HepG2 (cell line): ENCODE data around the gene ZSCAN32. TPM values are rescaled to one million over a fixed set of nuclear protein-coding genes. Genes with fewer than 3 reads are reported as not detected.

ENCODE experiments used
- ATRX ChIP-seq: sonication (generic); formaldehyde crosslinking; IDR thresholded peaks from 2 replicates; pipeline ENCODE4 v1.4.0; 2020; ENCODE audit warnings: missing genetic modification reagents, borderline replicate concordance
- DR1 ChIP-seq: sonication (generic); formaldehyde crosslinking; IDR thresholded peaks from 2 replicates; pipeline ENCODE4 v1.8.0; 2021; ENCODE audit warnings: mild to moderate bottlenecking, missing genetic modification reagents, inconsistent platforms
- HOXA3 ChIP-seq: sonication (generic); formaldehyde crosslinking; IDR thresholded peaks from 2 replicates; pipeline ENCODE4 v1.5.0; 2020; ENCODE audit warnings: missing genetic modification reagents
- HOXA5 ChIP-seq: sonication (generic); formaldehyde crosslinking; IDR thresholded peaks from 2 replicates; pipeline ENCODE4 v1.4.0; 2020; ENCODE audit warnings: missing genetic modification reagents
- KMT2B ChIP-seq: IDR thresholded peaks from 2 replicates; pipeline ENCODE4 v1.6.1; 2016; ENCODE audit warnings: missing genetic modification reagents, missing compliant biosample characterization
- NFYC ChIP-seq: IDR thresholded peaks from 2 replicates; pipeline ENCODE4 v1.6.1; 2016; ENCODE audit warnings: missing genetic modification reagents, missing compliant biosample characterization
- UBTF ChIP-seq: sonication (generic); formaldehyde crosslinking; IDR thresholded peaks from 2 replicates; pipeline ENCODE4 v1.4.0; 2020; ENCODE audit warnings: mild to moderate bottlenecking, missing genetic modification reagents
- ZFP91 ChIP-seq: sonication (generic); formaldehyde crosslinking; IDR thresholded peaks from 2 replicates; pipeline ENCODE4 v1.9.0; 2022; ENCODE audit warnings: missing genetic modification reagents, mild to moderate bottlenecking, borderline replicate concordance
- ZNF274 ChIP-seq: sonication (generic); formaldehyde crosslinking; IDR thresholded peaks from 2 replicates; pipeline ENCODE4 v1.5.1; 2020; ENCODE audit warnings: mild to moderate bottlenecking, missing genetic modification reagents
- ZNF317 ChIP-seq: sonication (generic); formaldehyde crosslinking; IDR thresholded peaks from 2 replicates; pipeline ENCODE4 v1.5.0; 2020; ENCODE audit warnings: mild to moderate bottlenecking, missing genetic modification reagents
- ZNF430 ChIP-seq: sonication (generic); formaldehyde crosslinking; IDR thresholded peaks from 2 replicates; pipeline ENCODE4 v1.9.0; 2021; ENCODE audit warnings: mild to moderate bottlenecking, missing genetic modification reagents
- ZNF749 ChIP-seq: sonication (generic); formaldehyde crosslinking; IDR thresholded peaks from 2 replicates; pipeline ENCODE4 v1.8.0; 2022; ENCODE audit warnings: mild to moderate bottlenecking, missing genetic modification reagents, moderate library complexity, borderline replicate concordance
- ZNF761 ChIP-seq: sonication (generic); formaldehyde crosslinking; conservative IDR thresholded peaks from 2 replicates; pipeline ENCODE4 v1.4.0; 2020; ENCODE audit warnings: mild to moderate bottlenecking, missing genetic modification reagents
- ZNF850 ChIP-seq: sonication (generic); formaldehyde crosslinking; conservative IDR thresholded peaks from 2 replicates; pipeline ENCODE4 v1.9.0; 2021; ENCODE audit warnings: mild to moderate bottlenecking, missing genetic modification reagents
- polyA plus RNA-seq, 8 experiments: library from polyadenylated mRNA; depleted of rRNA in 3 of 8; stranded (reverse) in 7 of 8; unstranded in 1 of 8; fragments of >200 nt; fragmentation: Illumina TruSeq in 4 of 8; extraction: Trizol in 4 of 8; gene quantifications; 2 replicates each; pipeline versions ENCODE4 v1.2.1 to v1.2.3, GENCODE V29; 2011 to 2016; ENCODE audit warnings: low read depth in 4 of 8, missing spikeins in 1 of 8, mixed read lengths in 1 of 8; ENCODE audit not compliant: insufficient read depth in 1 of 8
- total RNA-seq, 5 experiments: library from RNA; depleted of rRNA; stranded (reverse); fragments of >200 nt; fragmentation: Illumina TruSeq; extraction: Trizol; gene quantifications; 2 replicates each; pipeline ENCODE4 v1.2.3, GENCODE V29; 2016; ENCODE audit warnings: low read depth in 1 of 5
- TF ChIP-seq, protein P1 (sequence below): sonication (generic); formaldehyde crosslinking; IDR thresholded peaks from 2 replicates; pipeline ENCODE4 v1.5.1; 2020; ENCODE audit warnings: mild to moderate bottlenecking, missing genetic modification reagents, moderate library complexity

Gene ZSCAN32
- total and polyA plus RNA-seq, 2 of the 13 experiments (the other 11 are each of a cell fraction or from before 2014, with no cell fraction given) = 10.7 to 12.8 TPM

- TF ChIP-seq ZFP91 (CRISPR knock-in tag) = peak; percentile 57; the same call in 1 of the 2 replicates
- TF ChIP-seq ATRX = no peak
- 0 out of 2 replicates have a peak, but pooled peaks have one; percentile 19 for TF ChIP-seq UBTF (CRISPR knock-in tag)
- TF ChIP-seq HOXA3 (CRISPR knock-in tag) = 0 out of 2 replicates have a peak, but pooled peaks have one; percentile 2
- TF ChIP-seq, protein P1, sequence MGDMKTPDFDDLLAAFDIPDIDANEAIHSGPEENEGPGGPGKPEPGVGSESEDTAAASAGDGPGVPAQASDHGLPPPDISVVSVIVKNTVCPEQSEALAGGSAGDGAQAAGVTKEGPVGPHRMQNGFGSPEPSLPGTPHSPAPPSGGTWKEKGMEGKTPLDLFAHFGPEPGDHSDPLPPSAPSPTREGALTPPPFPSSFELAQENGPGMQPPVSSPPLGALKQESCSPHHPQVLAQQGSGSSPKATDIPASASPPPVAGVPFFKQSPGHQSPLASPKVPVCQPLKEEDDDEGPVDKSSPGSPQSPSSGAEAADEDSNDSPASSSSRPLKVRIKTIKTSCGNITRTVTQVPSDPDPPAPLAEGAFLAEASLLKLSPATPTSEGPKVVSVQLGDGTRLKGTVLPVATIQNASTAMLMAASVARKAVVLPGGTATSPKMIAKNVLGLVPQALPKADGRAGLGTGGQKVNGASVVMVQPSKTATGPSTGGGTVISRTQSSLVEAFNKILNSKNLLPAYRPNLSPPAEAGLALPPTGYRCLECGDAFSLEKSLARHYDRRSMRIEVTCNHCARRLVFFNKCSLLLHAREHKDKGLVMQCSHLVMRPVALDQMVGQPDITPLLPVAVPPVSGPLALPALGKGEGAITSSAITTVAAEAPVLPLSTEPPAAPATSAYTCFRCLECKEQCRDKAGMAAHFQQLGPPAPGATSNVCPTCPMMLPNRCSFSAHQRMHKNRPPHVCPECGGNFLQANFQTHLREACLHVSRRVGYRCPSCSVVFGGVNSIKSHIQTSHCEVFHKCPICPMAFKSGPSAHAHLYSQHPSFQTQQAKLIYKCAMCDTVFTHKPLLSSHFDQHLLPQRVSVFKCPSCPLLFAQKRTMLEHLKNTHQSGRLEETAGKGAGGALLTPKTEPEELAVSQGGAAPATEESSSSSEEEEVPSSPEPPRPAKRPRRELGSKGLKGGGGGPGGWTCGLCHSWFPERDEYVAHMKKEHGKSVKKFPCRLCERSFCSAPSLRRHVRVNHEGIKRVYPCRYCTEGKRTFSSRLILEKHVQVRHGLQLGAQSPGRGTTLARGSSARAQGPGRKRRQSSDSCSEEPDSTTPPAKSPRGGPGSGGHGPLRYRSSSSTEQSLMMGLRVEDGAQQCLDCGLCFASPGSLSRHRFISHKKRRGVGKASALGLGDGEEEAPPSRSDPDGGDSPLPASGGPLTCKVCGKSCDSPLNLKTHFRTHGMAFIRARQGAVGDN (CRISPR knock-in tag) = peak; percentile 55
- no peak for TF ChIP-seq ZNF850 (CRISPR knock-in tag)
- TF ChIP-seq ZNF430 (CRISPR knock-in tag) = 0 out of 2 replicates have a peak, but pooled peaks have one; percentile 34
- peak; percentile 90 for TF ChIP-seq NFYC
- TF ChIP-seq ZNF749 = 0 out of 2 replicates have a peak, but pooled peaks have one; percentile 24
- peak; percentile 25; the same call in 1 of the 2 replicates for TF ChIP-seq DR1
- peak; percentile 61; the same call in 1 of the 2 replicates for TF ChIP-seq HOXA5 (CRISPR knock-in tag)
- no peak for TF ChIP-seq ZNF761 (CRISPR knock-in tag)
- no peak for TF ChIP-seq ZNF317 (CRISPR knock-in tag)
- no peak for TF ChIP-seq KMT2B
- no peak for TF ChIP-seq ZNF274
These were observed 42.6 kb upstream of the ZSCAN32 start, which contains the start of the genes NAA60 and ZNF597 (continued) for GRCh38 chr16:3443108-3444031.
